SK-N-SH treated with all-trans-retinoic acid at 6 μM for 48 hours (cell line): ENCODE data around the gene KIFAP3.

Experiments
- RARB ChIP-seq: fragments of 250-450 bp; sonication (Bioruptor Pico); IDR thresholded peaks from 2 replicates; pipeline ENCODE4 v1.8.0; 2021; ENCODE audit warnings: mild to moderate bottlenecking, moderate library complexity
- ZC3H10 ChIP-seq: fragments of 250-450 bp; sonication (Bioruptor Pico); IDR thresholded peaks from 2 replicates; pipeline ENCODE4 v1.5.1; 2021; ENCODE audit warnings: mild to moderate bottlenecking, moderate library complexity

- no peak for TF ChIP-seq ZC3H10 (CRISPR knock-in tag)
- no peak for TF ChIP-seq RARB
These were observed 3.4 kb upstream of the KIFAP3 start for GRCh38 chr1:170077926-170078325.
